ENCODE results near the gene VARS1.
"Not testable (repeated sequence)": the region's sequence is repeated elsewhere in the genome, so short reads cannot be mapped to it uniquely, and the experiment has no call there.

Gene VARS1

GRCh38 chr6:31815025-31815838 is 19.7 kb upstream of the VARS1 start, which contains the start of the genes HSPA1A and HSPA1L:
TSS of gene HSPA1A (plus strand) at chr6:31815543. CDS start at chr6:31815757, 214 bp downstream.
TSS of gene HSPA1L (minus strand) at chr6:31815283. CDS start at chr6:31811972, 3,311 bp downstream.
- peak; percentile 91 to 99 for DNase-seq (ENCODE audit: low read depth in 1 of 2, low spot score in 1 of 2)
- no peak; the same call in 1 of the 2 replicates for TF ChIP-seq JUND (IDR thresholded peaks at IDR 0.05; ENCODE audit: low read depth)
- in situ Hi-C loops (cut with HindIII; ENCODE audit: low pct_unique_long_range_greater_than_20kb, low sequenced_read_pairs) = no loop called here

- DNase-seq (ENCODE audit: low read depth in 1 of 2, low spot score in 1 of 2) = peak; percentile 86 to 99
- in situ Hi-C loops (cut with HindIII; ENCODE audit: low pct_unique_long_range_greater_than_20kb, low sequenced_read_pairs) = no loop called here
- TF ChIP-seq JUND (IDR thresholded peaks at IDR 0.05; ENCODE audit: low read depth) = no peak
These were observed 19.1 kb upstream of the VARS1 start for GRCh38 chr6:31814677-31815024.

- DNase-seq (ENCODE audit: low read depth in 1 of 2, low spot score in 1 of 2) = no peak
- in situ Hi-C loops (cut with HindIII; ENCODE audit: low pct_unique_long_range_greater_than_20kb, low sequenced_read_pairs) = no loop called here
- TF ChIP-seq JUND (IDR thresholded peaks at IDR 0.05; ENCODE audit: low read depth) = no peak
These were observed 17.9 kb upstream of the VARS1 start for GRCh38 chr6:31813465-31813849.

- no peak for TF ChIP-seq JUND (IDR thresholded peaks at IDR 0.05; ENCODE audit: low read depth)
- in situ Hi-C loops (cut with HindIII; ENCODE audit: low pct_unique_long_range_greater_than_20kb, low sequenced_read_pairs) = no loop called here
- no peak for DNase-seq (ENCODE audit: low read depth in 1 of 2, low spot score in 1 of 2)
These were observed 16.1 kb upstream of the VARS1 start for GRCh38 chr6:31811645-31812044.

GRCh38 chr6:31808599-31808998 is 13.0 kb upstream of the VARS1 start:
- in situ Hi-C loops (cut with HindIII; ENCODE audit: low pct_unique_long_range_greater_than_20kb, low sequenced_read_pairs); DNase-seq (ENCODE audit: low read depth in 1 of 2, low spot score in 1 of 2): not testable (repeated sequence)

- no peak for TF ChIP-seq JUND (IDR thresholded peaks at IDR 0.05; ENCODE audit: low read depth)
- in situ Hi-C loops (cut with HindIII; ENCODE audit: low pct_unique_long_range_greater_than_20kb, low sequenced_read_pairs) = no loop called here
- DNase-seq (ENCODE audit: low read depth in 1 of 2, low spot score in 1 of 2) = peak; percentile 94 to 97
These were observed 11.1 kb upstream of the VARS1 start, which contains the start of gene LSM2 for GRCh38 chr6:31806470-31807272. TSS of gene LSM2 (minus strand) at chr6:31806966. CDS start at chr6:31806757, 209 bp downstream.

- in situ Hi-C loops (cut with HindIII; ENCODE audit: low pct_unique_long_range_greater_than_20kb, low sequenced_read_pairs) = no loop called here
- DNase-seq (ENCODE audit: low read depth in 1 of 2, low spot score in 1 of 2) = no peak
- no peak for TF ChIP-seq JUND (IDR thresholded peaks at IDR 0.05; ENCODE audit: low read depth)
These were observed 10.5 kb upstream of the VARS1 start for GRCh38 chr6:31805939-31806469.

- DNase-seq (ENCODE audit: low read depth in 1 of 2, low spot score in 1 of 2); in situ Hi-C loops (cut with HindIII; ENCODE audit: low pct_unique_long_range_greater_than_20kb, low sequenced_read_pairs): not testable (repeated sequence)
These were observed 5.7 kb upstream of the VARS1 start for GRCh38 chr6:31801031-31801927.

GRCh38 chr6:31799781-31800180 is 4.2 kb upstream of the VARS1 start:
- in situ Hi-C loops (cut with HindIII; ENCODE audit: low pct_unique_long_range_greater_than_20kb, low sequenced_read_pairs) = no loop called here
- no peak for DNase-seq (ENCODE audit: low read depth in 1 of 2, low spot score in 1 of 2)
- no peak for TF ChIP-seq JUND (IDR thresholded peaks at IDR 0.05; ENCODE audit: low read depth)

GRCh38 chr6:31797588-31797987 is 2.0 kb upstream of the VARS1 start:
- in situ Hi-C loops (cut with HindIII; ENCODE audit: low pct_unique_long_range_greater_than_20kb, low sequenced_read_pairs) = no loop called here

GRCh38 chr6:31796993-31797385 is 1.4 kb upstream of the VARS1 start:
- DNase-seq (ENCODE audit: low read depth in 1 of 2, low spot score in 1 of 2) = no peak
- TF ChIP-seq JUND (IDR thresholded peaks at IDR 0.05; ENCODE audit: low read depth) = no peak
- in situ Hi-C loops (cut with HindIII; ENCODE audit: low pct_unique_long_range_greater_than_20kb, low sequenced_read_pairs) = no loop called here

More at GRCh38 chr6:31797588-31797987, 2.0 kb upstream of the VARS1 start:
- no peak for TF ChIP-seq JUND (IDR thresholded peaks at IDR 0.05; ENCODE audit: low read depth)
- DNase-seq (ENCODE audit: low read depth in 1 of 2, low spot score in 1 of 2) = no peak
